ENCODE results near the gene TMEM42.

- no peak for TF ChIP-seq POLR2A (IDR thresholded peaks at IDR 0.05)
- no peak for TF ChIP-seq CTCF (IDR thresholded peaks at IDR 0.05)
These were observed 30.5 kb upstream of the TMEM42 start for GRCh38 chr3:44831232-44831631.

Measured in lower leg skin (tissue), 3 donors.